Neuronal stem cell (in vitro differentiated cells): ENCODE data around the gene KLF3.

ENCODE experiments used
- DNase-seq: peaks from one replicate; pipeline ENCODE4 v3.0.0-alpha.2; 2013; ENCODE audit warnings: low spot score
- H2AFZ ChIP-seq: one replicate; pipeline ENCODE4 v1.6.1; 2013; ENCODE audit warnings: mild to moderate bottlenecking, low read length, inconsistent platforms
- H2AK5ac ChIP-seq: 2 replicates; pipeline ENCODE4 v1.6.1; 2013; ENCODE audit warnings: low read depth, mild to moderate bottlenecking, inconsistent platforms, low read length, moderate library complexity, mixed read lengths
- H2BK120ac ChIP-seq: 2 replicates; pipeline ENCODE4 v1.6.1; 2013; ENCODE audit warnings: low read depth, mild to moderate bottlenecking, inconsistent platforms, low read length, moderate library complexity, mixed read lengths
- H2BK12ac ChIP-seq: one replicate; pipeline ENCODE4 v1.6.1; 2013; ENCODE audit warnings: low read length, inconsistent platforms
- H2BK15ac ChIP-seq: 2 replicates; pipeline ENCODE4 v1.6.1; 2013; ENCODE audit warnings: mild to moderate bottlenecking, low read length, inconsistent platforms, mixed read lengths
- H2BK5ac ChIP-seq: one replicate; pipeline ENCODE4 v1.6.1; 2013; ENCODE audit warnings: inconsistent platforms, mild to moderate bottlenecking, low read length, moderate library complexity
- H3K14ac ChIP-seq: one replicate; pipeline ENCODE4 v1.6.1; 2013; ENCODE audit warnings: low read length, inconsistent platforms
- H3K18ac ChIP-seq: 2 replicates; pipeline ENCODE4 v1.6.1; 2013; ENCODE audit warnings: low read length, inconsistent platforms
- H3K23ac ChIP-seq: 2 replicates; pipeline ENCODE4 v1.6.1; 2013; ENCODE audit warnings: low read depth, mild to moderate bottlenecking, mixed read lengths, low read length, inconsistent platforms; ENCODE audit not compliant: poor library complexity
- H3K27ac ChIP-seq: replicated peaks from 3 replicates; pipeline ENCODE4 v1.5.1; 2013; ENCODE audit warnings: low read length, inconsistent platforms
- H3K27me3 ChIP-seq, 3 experiments: 2 replicates each; pipeline ENCODE4 v1.6.1; 2013; ENCODE audit warnings: low read length in 3 of 3, mild to moderate bottlenecking in 2 of 3, inconsistent platforms in 1 of 3, low read depth in 1 of 3, mixed read lengths in 1 of 3, moderate library complexity in 1 of 3; ENCODE audit not compliant: control insufficient read depth in 3 of 3, insufficient read depth in 3 of 3
- H3K36me3 ChIP-seq, 2 donors: replicated peaks in 1 of 2; 2 replicates each; pipeline ENCODE4 v1.6.1; 2013; ENCODE audit warnings: low read length in 2 of 2; ENCODE audit not compliant: control insufficient read depth in 2 of 2, insufficient read depth in 2 of 2
- H3K4ac ChIP-seq: 2 replicates; pipeline ENCODE4 v1.6.1; 2013; ENCODE audit warnings: inconsistent platforms, mild to moderate bottlenecking, low read length, moderate library complexity
- H3K4me1 ChIP-seq, 2 donors: 1 replicate in 1 of 2; 2 replicates in 1 of 2; pipeline ENCODE4 v1.6.1; 2013; ENCODE audit warnings: low read length in 2 of 2, low read depth in 1 of 2; ENCODE audit not compliant: control insufficient read depth in 2 of 2, insufficient read depth in 1 of 2
- H3K4me2 ChIP-seq: one replicate; pipeline ENCODE4 v1.6.1; 2013; ENCODE audit warnings: mild to moderate bottlenecking, low read length, inconsistent platforms; ENCODE audit not compliant: insufficient read depth, poor library complexity, severe bottlenecking
- H3K4me3 ChIP-seq, 2 donors: 2 replicates each; pipeline ENCODE4 v1.5.1; 2013; ENCODE audit warnings: low read length in 2 of 2, mild to moderate bottlenecking in 2 of 2, inconsistent platforms in 1 of 2, moderate library complexity in 1 of 2
- H3K79me1 ChIP-seq: one replicate; pipeline ENCODE4 v1.6.1; 2013; ENCODE audit warnings: low read depth, mild to moderate bottlenecking, inconsistent platforms, low read length, moderate library complexity
- H3K9ac ChIP-seq: one replicate; pipeline ENCODE4 v1.6.1; 2013; ENCODE audit warnings: mild to moderate bottlenecking, low read depth, low read length, inconsistent platforms; ENCODE audit not compliant: poor library complexity
- H3K9me3 ChIP-seq, 2 donors: replicated peaks in 1 of 2; 2 replicates each; pipeline versions ENCODE3 to v1.6.1; 2013; ENCODE audit warnings: low read length in 2 of 2, mild to moderate bottlenecking in 2 of 2, inconsistent platforms in 1 of 2, low read depth in 1 of 2, mixed read lengths in 1 of 2, moderate library complexity in 1 of 2; ENCODE audit not compliant: control insufficient read depth in 2 of 2, insufficient read depth in 1 of 2
- H4K8ac ChIP-seq: one replicate; pipeline ENCODE4 v1.6.1; 2013; ENCODE audit warnings: low read depth, mild to moderate bottlenecking, inconsistent platforms, low read length, moderate library complexity
- H4K91ac ChIP-seq: one replicate; pipeline ENCODE4 v1.6.1; 2013; ENCODE audit warnings: low read length, low read depth, mild to moderate bottlenecking, inconsistent platforms; ENCODE audit not compliant: poor library complexity
- WGBS, 2 donors: extraction: QIAGEN DNeasy Blood & Tissue Kit; methylation state at CpG; one replicate each; pipeline ENCODE4 v1.1.7; 2013; ENCODE audit warnings: missing lambda C conversion rate in 2 of 2, mixed read lengths in 1 of 2; ENCODE audit not compliant: insufficient read length in 2 of 2, insufficient replicate concordance in 1 of 2; ENCODE audit errors: extremely low coverage in 2 of 2; 5-methylcytosine and 5-hydroxymethylcytosine counted together

KLF3 gene

GRCh38 chr4:38660838-38661237 is 3.2 kb upstream of the KLF3 start:
- DNase-seq: no peak
- Histone ChIP-seq H2BK120ac (no peak overlapping the region), H4K8ac (no peak overlapping the region), H3K4ac (no peak overlapping the region), H2AFZ (no peak overlapping the region), H3K4me1 (peaks cover 0 to 5% of the 10 kb centered on the region in 2 donors), H3K36me3 (peaks cover 0 to 4% of the 10 kb centered on the region in 2 donors), H3K23ac (no peak overlapping the region), H2BK5ac (no peak overlapping the region), H3K9me3 (no peaks in the 10 kb centered on the region), H3K14ac (no peak overlapping the region), H3K9ac (no peak overlapping the region), H3K27ac (no peak overlapping the region), H2AK5ac (no peak overlapping the region), H2BK12ac (no peak overlapping the region), H3K4me2 (no peak overlapping the region), H3K27me3 (no peaks in the 10 kb centered on the region), H2BK15ac (no peak overlapping the region), H3K18ac (no peak overlapping the region), H3K79me1 (peaks cover 5% of the 10 kb centered on the region), H4K91ac (no peak overlapping the region), H3K4me3 (no peak overlapping the region)
- WGBS, 2 donors: 100% methylated on average over 2 of the region's 4 CpGs; no CpG with 5 or more reads in 1 of the 2 donors

GRCh38 chr4:38661371-38661770 is 2.6 kb upstream of the KLF3 start:
- Histone ChIP-seq H3K79me1 (peaks cover 2% of the 10 kb centered on the region), H3K9ac (no peak overlapping the region), H3K27me3 (no peaks in the 10 kb centered on the region), H2BK15ac (no peak overlapping the region), H2AK5ac (no peak overlapping the region), H2AFZ (no peak overlapping the region), H3K4ac (no peak overlapping the region), H3K18ac (no peak overlapping the region), H3K36me3 (peaks cover 0 to 9% of the 10 kb centered on the region in 2 donors), H3K9me3 (no peaks in the 10 kb centered on the region), H4K8ac (no peak overlapping the region), H2BK12ac (no peak overlapping the region), H3K27ac (no peak overlapping the region), H3K4me2 (no peak overlapping the region), H4K91ac (no peak overlapping the region), H2BK5ac (no peak overlapping the region), H3K4me3 (no peak overlapping the region), H3K23ac (no peak overlapping the region), H3K4me1 (peaks cover 0 to 5% of the 10 kb centered on the region in 2 donors), H2BK120ac (no peak overlapping the region), H3K14ac (no peak overlapping the region)
- no peak for DNase-seq
- WGBS, 2 donors: no CpG with 5 or more reads among the region's 3 CpGs

GRCh38 chr4:38662522-38663089 is 1.4 kb upstream of the KLF3 start:
- Histone ChIP-seq H2AFZ (peak overlapping the region; percentile 70), H3K9ac (peak overlapping the region; percentile 85), H2BK15ac (peak overlapping the region; percentile 69), H3K4me3 (peak overlapping the region; percentile 64 to 84), H3K27ac (peak overlapping the region; percentile 94), H4K91ac (peak overlapping the region; percentile 3), H3K4me1 (peaks cover 4 to 6% of the 10 kb centered on the region in 2 donors), H3K18ac (peak overlapping the region; percentile 96), H2BK5ac (peak overlapping the region; percentile 97), H4K8ac (no peak overlapping the region), H3K4me2 (peak overlapping the region; percentile 78), H3K23ac (peak overlapping the region; percentile 83), H3K36me3 (peaks cover 0 to 9% of the 10 kb centered on the region in 2 donors), H2BK120ac (peak overlapping the region; percentile 97), H3K14ac (no peak overlapping the region), H2AK5ac (peak overlapping the region; percentile 60), H3K9me3 (no peaks in the 10 kb centered on the region), H3K79me1 (peaks cover 2% of the 10 kb centered on the region), H3K4ac (no peak overlapping the region), H2BK12ac (peak overlapping the region; percentile 75), H3K27me3 (no peaks in the 10 kb centered on the region)
- no peak for DNase-seq
- WGBS, 2 donors: no CpG with 5 or more reads among the region's 26 CpGs

DNA sequence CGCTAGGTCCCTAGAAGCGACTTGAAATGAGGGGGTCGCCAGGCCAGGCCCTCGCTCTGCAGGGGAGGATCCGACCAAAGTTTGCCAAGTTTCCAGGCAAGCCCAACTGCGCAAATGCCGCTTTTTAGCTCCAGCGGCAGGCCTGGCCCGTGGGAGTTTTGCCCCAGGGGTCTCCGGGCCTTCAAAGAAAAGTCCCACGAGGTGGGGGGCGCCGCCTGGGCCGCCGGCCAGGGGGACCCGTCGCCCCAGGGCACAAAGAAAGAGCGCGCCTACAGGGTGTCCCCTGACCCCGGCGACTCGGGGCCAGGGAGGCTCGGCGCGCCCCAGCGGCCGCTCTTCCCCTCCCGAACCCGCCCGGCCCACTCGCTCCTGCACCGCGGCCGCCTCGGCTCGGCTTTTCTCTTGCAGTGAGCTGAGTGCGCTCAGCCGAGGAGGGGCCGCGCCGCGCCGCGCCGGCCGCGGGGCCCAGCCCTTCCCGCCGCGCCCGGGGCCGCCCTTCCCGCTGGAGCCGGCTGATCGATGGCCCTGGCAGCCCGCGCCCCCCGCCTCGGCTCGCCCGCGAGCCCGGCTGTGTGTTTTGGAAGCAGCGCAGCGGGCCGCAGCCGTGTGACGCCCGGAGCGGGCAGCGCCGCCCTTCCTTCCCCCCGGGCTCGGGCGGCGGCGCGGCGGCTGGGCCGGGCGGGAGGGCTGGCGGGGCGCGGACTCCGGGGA is 754 bp upstream of the KLF3 start:
- H3K79me1 ChIP-seq: peaks cover 2% of the 10 kb centered on the region
- H2BK12ac ChIP-seq: peak overlapping the region; percentile 75
- no CpG with 5 or more reads among the region's 85 CpGs for WGBS, 2 donors
- H3K27ac ChIP-seq: peak overlapping the region; percentile 94
- peaks cover 0 to 9% of the 10 kb centered on the region in 2 donors for H3K36me3 ChIP-seq
- H2BK5ac ChIP-seq: peak overlapping the region; percentile 97
- peak overlapping the region; percentile 70 for H2AFZ ChIP-seq
- DNase-seq: peak; percentile 58
- peak overlapping the region; percentile 97 for H2BK120ac ChIP-seq
- no peak overlapping the region for H4K8ac ChIP-seq
- peak overlapping the region; percentile 83 for H3K23ac ChIP-seq
- peak overlapping the region; percentile 78 for H3K4me2 ChIP-seq
- H3K4ac ChIP-seq: no peak overlapping the region
- H2AK5ac ChIP-seq: peak overlapping the region; percentile 60
- peak overlapping the region; percentile 64 to 84 for H3K4me3 ChIP-seq
- no peaks in the 10 kb centered on the region for H3K27me3 ChIP-seq
- H3K9ac ChIP-seq: peak overlapping the region; percentile 85
- peak overlapping the region; percentile 69 for H2BK15ac ChIP-seq
- H3K4me1 ChIP-seq: peaks cover 7 to 8% of the 10 kb centered on the region in 2 donors
- H4K91ac ChIP-seq: peak overlapping the region; percentile 3
- peak overlapping the region; percentile 95 for H3K14ac ChIP-seq
- H3K9me3 ChIP-seq: no peaks in the 10 kb centered on the region
- peak overlapping the region; percentile 96 for H3K18ac ChIP-seq
